DND-41 (cell line): ENCODE results near the gene PNKP.

ENCODE experiments used
- EZH2 ChIP-seq: IDR thresholded peaks from 3 replicates; pipeline ENCODE4 v1.6.1; 2012; ENCODE audit warnings: borderline replicate concordance, low read depth, mild to moderate bottlenecking, moderate library complexity, low read length, inconsistent platforms; ENCODE audit not compliant: severe bottlenecking
- TF ChIP-seq, protein P1 (sequence below): IDR thresholded peaks from 2 replicates; pipeline ENCODE4 v1.5.1; 2012; ENCODE audit warnings: borderline replicate concordance, low read length, moderate library complexity, mild to moderate bottlenecking; ENCODE audit not compliant: poor library complexity, severe bottlenecking; ENCODE audit errors: extremely low read depth

DNA sequence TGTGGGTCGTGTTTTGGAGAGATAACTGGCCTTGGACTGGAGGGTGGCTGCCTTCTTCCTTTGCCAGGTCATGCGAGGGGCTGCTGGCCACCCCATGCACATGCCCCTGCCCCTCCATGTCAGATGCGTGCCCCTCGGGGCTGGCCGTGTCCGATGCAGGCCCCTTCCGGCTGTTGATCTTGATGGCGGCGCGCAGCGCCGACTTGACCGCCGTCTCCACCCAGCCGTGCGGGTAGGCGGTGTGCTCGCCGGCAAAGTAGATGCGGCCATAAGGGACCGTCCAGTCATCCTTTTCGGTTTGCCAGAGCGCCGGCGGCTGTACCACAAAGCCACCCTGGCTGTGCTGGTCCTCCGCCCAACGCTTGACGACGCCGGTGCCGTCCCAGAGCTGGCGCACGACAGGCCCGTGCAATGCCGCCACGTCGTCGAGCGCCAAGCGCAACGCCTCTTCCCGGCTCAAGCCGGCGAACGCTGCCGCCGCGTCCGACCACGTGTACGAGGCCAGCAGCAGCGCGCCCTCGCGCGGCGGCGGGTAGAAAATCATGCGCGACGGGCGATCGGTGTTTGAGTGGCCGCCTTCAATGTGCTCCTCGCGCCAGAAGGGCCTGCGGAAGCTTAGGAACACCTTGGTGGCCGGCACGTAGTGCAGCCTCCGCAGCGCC lies 22.4 kb upstream of the PNKP start:
- TF ChIP-seq, protein P1, sequence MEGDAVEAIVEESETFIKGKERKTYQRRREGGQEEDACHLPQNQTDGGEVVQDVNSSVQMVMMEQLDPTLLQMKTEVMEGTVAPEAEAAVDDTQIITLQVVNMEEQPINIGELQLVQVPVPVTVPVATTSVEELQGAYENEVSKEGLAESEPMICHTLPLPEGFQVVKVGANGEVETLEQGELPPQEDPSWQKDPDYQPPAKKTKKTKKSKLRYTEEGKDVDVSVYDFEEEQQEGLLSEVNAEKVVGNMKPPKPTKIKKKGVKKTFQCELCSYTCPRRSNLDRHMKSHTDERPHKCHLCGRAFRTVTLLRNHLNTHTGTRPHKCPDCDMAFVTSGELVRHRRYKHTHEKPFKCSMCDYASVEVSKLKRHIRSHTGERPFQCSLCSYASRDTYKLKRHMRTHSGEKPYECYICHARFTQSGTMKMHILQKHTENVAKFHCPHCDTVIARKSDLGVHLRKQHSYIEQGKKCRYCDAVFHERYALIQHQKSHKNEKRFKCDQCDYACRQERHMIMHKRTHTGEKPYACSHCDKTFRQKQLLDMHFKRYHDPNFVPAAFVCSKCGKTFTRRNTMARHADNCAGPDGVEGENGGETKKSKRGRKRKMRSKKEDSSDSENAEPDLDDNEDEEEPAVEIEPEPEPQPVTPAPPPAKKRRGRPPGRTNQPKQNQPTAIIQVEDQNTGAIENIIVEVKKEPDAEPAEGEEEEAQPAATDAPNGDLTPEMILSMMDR, result no peak
- TF ChIP-seq EZH2, result no peak
